H9 (cell line): ENCODE data around the gene MYRIP. TPM values are rescaled to one million over a fixed set of nuclear protein-coding genes. Genes with fewer than 3 reads are reported as not detected.

Experiments used
- DNase-seq: peaks from one replicate; pipeline ENCODE4 v3.0.0-alpha.2; 2017
- H2AFZ ChIP-seq: one replicate; pipeline ENCODE4 v1.6.1; 2013; ENCODE audit warnings: mild to moderate bottlenecking, low read length, control low read depth, moderate library complexity
- H2AK5ac ChIP-seq: 2 replicates; pipeline ENCODE4 v1.6.1; 2013; ENCODE audit warnings: low read length, control low read depth, mixed read lengths; ENCODE audit not compliant: insufficient read length
- H2BK120ac ChIP-seq: one replicate; pipeline ENCODE4 v1.6.1; 2013; ENCODE audit warnings: low read depth, mild to moderate bottlenecking, low read length, control low read depth, inconsistent platforms; ENCODE audit not compliant: poor library complexity, severe bottlenecking
- H2BK12ac ChIP-seq: 2 replicates; pipeline ENCODE4 v1.6.1; 2013; ENCODE audit warnings: low read length, control low read depth, mixed read lengths, low read depth; ENCODE audit not compliant: insufficient read length
- H2BK15ac ChIP-seq: 2 replicates; pipeline ENCODE4 v1.6.1; 2013; ENCODE audit warnings: low read depth, low read length, control low read depth
- H2BK20ac ChIP-seq: one replicate; pipeline ENCODE4 v1.6.1; 2013; ENCODE audit warnings: low read depth, mild to moderate bottlenecking, low read length, control low read depth, inconsistent platforms; ENCODE audit not compliant: poor library complexity, severe bottlenecking
- H2BK5ac ChIP-seq: 2 replicates; pipeline ENCODE4 v1.6.1; 2013; ENCODE audit warnings: low read length, control low read depth, mixed read lengths; ENCODE audit not compliant: insufficient read length
- H3K14ac ChIP-seq: 2 replicates; pipeline ENCODE4 v1.6.1; 2013; ENCODE audit warnings: low read length, control low read depth; ENCODE audit not compliant: insufficient read depth
- H3K18ac ChIP-seq: 2 replicates; pipeline ENCODE4 v1.6.1; 2013; ENCODE audit warnings: low read depth, mild to moderate bottlenecking, mixed read lengths, low read length, control low read depth; ENCODE audit not compliant: insufficient read length
- H3K23ac ChIP-seq: 2 replicates; pipeline ENCODE4 v1.6.1; 2013; ENCODE audit warnings: low read length, control low read depth, mixed read lengths, low read depth; ENCODE audit not compliant: insufficient read length
- H3K23me2 ChIP-seq: 2 replicates; pipeline ENCODE4 v1.6.1; 2013; ENCODE audit warnings: low read depth, mild to moderate bottlenecking, mixed read lengths, low read length, control low read depth; ENCODE audit not compliant: insufficient read length, poor library complexity, severe bottlenecking
- H3K27ac ChIP-seq: 2 replicates; pipeline ENCODE4 v1.5.1; 2013; ENCODE audit warnings: low read length, control low read depth, mixed read lengths, low read depth; ENCODE audit not compliant: insufficient read length
- H3K27me3 ChIP-seq: 2 replicates; pipeline ENCODE4 v1.6.1; 2013; ENCODE audit warnings: low read length, control low read depth, inconsistent platforms; ENCODE audit not compliant: insufficient read depth
- H3K4ac ChIP-seq: 2 replicates; pipeline ENCODE4 v1.6.1; 2013; ENCODE audit warnings: low read depth, mild to moderate bottlenecking, control low read depth, inconsistent platforms, low read length, moderate library complexity
- H3K4me1 ChIP-seq: 2 replicates; pipeline ENCODE4 v1.6.1; 2013; ENCODE audit warnings: low read length, control low read depth, inconsistent platforms; ENCODE audit not compliant: insufficient read depth
- H3K4me2 ChIP-seq: 2 replicates; pipeline ENCODE4 v1.6.1; 2013; ENCODE audit warnings: low read length, control low read depth, mixed read lengths; ENCODE audit not compliant: insufficient read length, insufficient read depth
- H3K56ac ChIP-seq: 2 replicates; pipeline ENCODE4 v1.6.1; 2013; ENCODE audit warnings: low read depth, mild to moderate bottlenecking, mixed read lengths, low read length, control low read depth; ENCODE audit not compliant: insufficient read length
- H3K79me1 ChIP-seq: 2 replicates; pipeline ENCODE4 v1.6.1; 2013; ENCODE audit warnings: low read depth, mild to moderate bottlenecking, moderate library complexity, low read length, control low read depth, inconsistent platforms; ENCODE audit not compliant: insufficient read depth, poor library complexity, severe bottlenecking
- H3K79me2 ChIP-seq: 2 replicates; pipeline ENCODE4 v1.6.1; 2013; ENCODE audit warnings: low read length, control low read depth, inconsistent platforms; ENCODE audit not compliant: insufficient read depth
- H3K9ac ChIP-seq: 2 replicates; pipeline ENCODE4 v1.6.1; 2013; ENCODE audit warnings: low read length, control low read depth, mixed read lengths; ENCODE audit not compliant: insufficient read length; ENCODE audit errors: extremely low read depth
- H3K9me3 ChIP-seq: one replicate; pipeline ENCODE4 v1.6.1; 2013; ENCODE audit warnings: low read depth, low read length, inconsistent platforms; ENCODE audit not compliant: control insufficient read depth
- H3T11ph ChIP-seq: one replicate; pipeline ENCODE4 v1.6.1; 2013; ENCODE audit warnings: mild to moderate bottlenecking, low read length, control low read depth, inconsistent platforms
- H4K20me1 ChIP-seq: one replicate; pipeline ENCODE4 v1.6.1; 2013; ENCODE audit not compliant: control insufficient read depth, insufficient read length, insufficient read depth
- H4K5ac ChIP-seq: 2 replicates; pipeline ENCODE4 v1.6.1; 2013; ENCODE audit warnings: low read depth, mild to moderate bottlenecking, mixed read lengths, low read length, control low read depth; ENCODE audit not compliant: insufficient read length
- H4K8ac ChIP-seq: replicated peaks from 2 replicates; pipeline ENCODE4 v1.6.1; 2013; ENCODE audit warnings: low read length, control low read depth, mixed read lengths, low read depth; ENCODE audit not compliant: insufficient read length
- H4K91ac ChIP-seq: 2 replicates; pipeline ENCODE4 v1.6.1; 2013; ENCODE audit warnings: low read depth, mild to moderate bottlenecking, moderate library complexity, mixed read lengths, low read length, control low read depth; ENCODE audit not compliant: insufficient read length
- H3K27ac Mint-ChIP-seq, 3 experiments: 2 replicates in 2 of 3; 3 replicates in 1 of 3; pipeline ENCODE4 v1.8.0; 2020 to 2021; ENCODE audit warnings: mixed read lengths in 3 of 3, mild to moderate bottlenecking in 1 of 3, moderate library complexity in 1 of 3
- H3K27me3 Mint-ChIP-seq: 2 replicates; pipeline ENCODE4 v1.8.0; 2021; ENCODE audit warnings: low read depth, mild to moderate bottlenecking, moderate library complexity, mixed read lengths
- H3K36me3 Mint-ChIP-seq, 3 experiments: 2 replicates in 2 of 3; 3 replicates in 1 of 3; pipeline ENCODE4 v1.8.0; 2020 to 2021; ENCODE audit warnings: low read depth in 3 of 3, mixed read lengths in 3 of 3; ENCODE audit not compliant: insufficient read depth in 1 of 3
- H3K4me1 Mint-ChIP-seq, 2 experiments: 2 replicates each; pipeline ENCODE4 v1.8.0; 2020; ENCODE audit warnings: mixed read lengths in 2 of 2
- H3K4me3 Mint-ChIP-seq, 2 experiments: 2 replicates in 1 of 2; 3 replicates in 1 of 2; pipeline ENCODE4 v1.8.0; 2020 to 2021; ENCODE audit warnings: mild to moderate bottlenecking in 2 of 2, mixed read lengths in 2 of 2, moderate library complexity in 1 of 2
- H3K9me3 Mint-ChIP-seq, 2 experiments: 2 replicates in 1 of 2; 3 replicates in 1 of 2; pipeline ENCODE4 v1.8.0; 2020; ENCODE audit warnings: mild to moderate bottlenecking in 2 of 2, mixed read lengths in 2 of 2, moderate library complexity in 1 of 2
- WGBS: extraction: QIAGEN DNeasy Blood & Tissue Kit; methylation state at CpG from one replicate; pipeline ENCODE4 v1.1.7; 2013; ENCODE audit warnings: missing lambda C conversion rate, low lambda C conversion rate, mixed read lengths; ENCODE audit not compliant: insufficient read length; ENCODE audit errors: extremely low coverage; 5-methylcytosine and 5-hydroxymethylcytosine counted together
- total RNA-seq: library from RNA; stranded (reverse); gene quantifications from 2 replicates; pipeline ENCODE4 v1.2.1, GENCODE V29; 2021
- TF ChIP-seq, protein P1 (sequence below): fragments of 200-600 bp; sonication (generic); conservative IDR thresholded peaks from 3 replicates; pipeline ENCODE4 v1.8.0; 2021; ENCODE audit warnings: antibody characterized with exemption, mild to moderate bottlenecking

Gene MYRIP
- total RNA-seq, 1 experiment from 2014 or later = 1.8 TPM

DNA sequence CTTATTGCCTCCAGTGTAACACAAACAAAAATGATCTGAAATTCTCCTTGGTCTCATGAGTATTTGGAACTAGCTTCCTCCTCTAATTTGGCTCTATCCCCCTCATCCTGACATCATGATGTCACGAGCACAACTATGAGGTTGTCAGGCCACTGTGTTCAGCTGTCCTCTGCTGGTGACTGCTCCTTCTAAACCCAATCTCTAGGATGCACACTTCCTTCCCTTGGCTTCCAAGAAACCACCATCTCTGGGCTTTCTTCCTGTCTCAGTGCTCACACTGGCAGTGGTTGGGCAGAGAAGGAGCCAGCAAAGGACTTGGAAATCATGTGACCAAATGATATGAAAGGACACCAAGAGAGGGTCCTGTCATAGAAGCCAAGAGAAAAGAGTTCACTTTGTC, 469.4 kb downstream of the MYRIP start:
- no peak overlapping the region for H2AFZ ChIP-seq
- no peak overlapping the region for H2AK5ac ChIP-seq
- TF ChIP-seq, protein P1, sequence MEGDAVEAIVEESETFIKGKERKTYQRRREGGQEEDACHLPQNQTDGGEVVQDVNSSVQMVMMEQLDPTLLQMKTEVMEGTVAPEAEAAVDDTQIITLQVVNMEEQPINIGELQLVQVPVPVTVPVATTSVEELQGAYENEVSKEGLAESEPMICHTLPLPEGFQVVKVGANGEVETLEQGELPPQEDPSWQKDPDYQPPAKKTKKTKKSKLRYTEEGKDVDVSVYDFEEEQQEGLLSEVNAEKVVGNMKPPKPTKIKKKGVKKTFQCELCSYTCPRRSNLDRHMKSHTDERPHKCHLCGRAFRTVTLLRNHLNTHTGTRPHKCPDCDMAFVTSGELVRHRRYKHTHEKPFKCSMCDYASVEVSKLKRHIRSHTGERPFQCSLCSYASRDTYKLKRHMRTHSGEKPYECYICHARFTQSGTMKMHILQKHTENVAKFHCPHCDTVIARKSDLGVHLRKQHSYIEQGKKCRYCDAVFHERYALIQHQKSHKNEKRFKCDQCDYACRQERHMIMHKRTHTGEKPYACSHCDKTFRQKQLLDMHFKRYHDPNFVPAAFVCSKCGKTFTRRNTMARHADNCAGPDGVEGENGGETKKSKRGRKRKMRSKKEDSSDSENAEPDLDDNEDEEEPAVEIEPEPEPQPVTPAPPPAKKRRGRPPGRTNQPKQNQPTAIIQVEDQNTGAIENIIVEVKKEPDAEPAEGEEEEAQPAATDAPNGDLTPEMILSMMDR = no peak
- H3K14ac ChIP-seq = no peak overlapping the region
- H3K4me1 ChIP-seq = no peaks in the 10 kb centered on the region
- H2BK20ac ChIP-seq = no peak overlapping the region
- no peak overlapping the region for H4K8ac ChIP-seq
- DNase-seq = no peak
- H2BK5ac ChIP-seq = no peak overlapping the region
- no CpG with 5 or more reads among the region's 1 CpG for WGBS
- H4K20me1 ChIP-seq = no peaks in the 10 kb centered on the region
- Mint-ChIP-seq H3K27ac (no peak overlapping the region), H3K4me3 (no peak overlapping the region), H3K27me3 (no peaks in the 10 kb centered on the region; the same call in 1 of the 2 replicates), H3K9me3 (peaks cover 0 to 3% of the 10 kb centered on the region in 2 experiments; a peak in 3 of 5 replicates), H3K36me3 (no peaks in the 10 kb centered on the region), H3K4me1 (no peaks in the 10 kb centered on the region)
- H3K9ac ChIP-seq = no peak overlapping the region
- H3K18ac ChIP-seq = no peak overlapping the region
- no peak overlapping the region for H4K91ac ChIP-seq
- H2BK120ac ChIP-seq = no peak overlapping the region
- no peaks in the 10 kb centered on the region for H3K23me2 ChIP-seq
- H3T11ph ChIP-seq = no peak overlapping the region
- no peak overlapping the region for H3K27ac ChIP-seq
- H3K23ac ChIP-seq = no peak overlapping the region
- H3K79me1 ChIP-seq = no peaks in the 10 kb centered on the region
- H3K4me2 ChIP-seq = no peak overlapping the region
- no peak overlapping the region for H2BK15ac ChIP-seq
- no peak overlapping the region for H3K4ac ChIP-seq
- no peak overlapping the region for H4K5ac ChIP-seq
- no peak overlapping the region for H2BK12ac ChIP-seq
- H3K79me2 ChIP-seq = no peaks in the 10 kb centered on the region
- H3K9me3 ChIP-seq = no peaks in the 10 kb centered on the region
- no peaks in the 10 kb centered on the region for H3K27me3 ChIP-seq
- H3K56ac ChIP-seq = no peak overlapping the region
